Measurements from ENCODE around the gene PMEPA1.

Gene PMEPA1

GRCh38 chr20:57649617-57650015 lies 60.2 kb downstream of the PMEPA1 start:
- no peak for TF ChIP-seq REST (IDR thresholded peaks at IDR 0.05; ENCODE audit: insufficient read depth in 1 of 2, low read depth in 2 of 2, low read length in 2 of 2)

- no peak for TF ChIP-seq TAF1 (IDR thresholded peaks at IDR 0.05; ENCODE audit: borderline replicate concordance, insufficient read depth, low read length)
- TF ChIP-seq FOXP2 (optimal IDR thresholded peaks at IDR 0.05; ENCODE audit: borderline replicate concordance, extremely low read depth, extremely low read length, insufficient read depth) = no peak
- TF ChIP-seq POLR2AphosphoS5 (IDR thresholded peaks at IDR 0.05; ENCODE audit: low read depth, low read length) = no peak
- no peak for TF ChIP-seq SIN3A (IDR thresholded peaks at IDR 0.05; ENCODE audit: borderline replicate concordance, insufficient read depth, low read length)
- no peak for TF ChIP-seq REST (IDR thresholded peaks at IDR 0.05; ENCODE audit: insufficient read depth in 1 of 2, low read depth in 2 of 2, low read length in 2 of 2)
Observed at GRCh38 chr20:57648878-57649616, 60.8 kb downstream of the PMEPA1 start.

- TF ChIP-seq TAF1 (IDR thresholded peaks at IDR 0.05; ENCODE audit: borderline replicate concordance, insufficient read depth, low read length) = no peak
- TF ChIP-seq SIN3A (IDR thresholded peaks at IDR 0.05; ENCODE audit: borderline replicate concordance, insufficient read depth, low read length) = no peak
- no peak for TF ChIP-seq FOXP2 (optimal IDR thresholded peaks at IDR 0.05; ENCODE audit: borderline replicate concordance, extremely low read depth, extremely low read length, insufficient read depth)
- no peak for TF ChIP-seq POLR2AphosphoS5 (IDR thresholded peaks at IDR 0.05; ENCODE audit: low read depth, low read length)
- TF ChIP-seq REST (IDR thresholded peaks at IDR 0.05; ENCODE audit: insufficient read depth in 1 of 2, low read depth in 2 of 2, low read length in 2 of 2) = no peak
Observed at GRCh38 chr20:57647933-57648785, 61.7 kb downstream of the PMEPA1 start.

- TF ChIP-seq SIN3A (IDR thresholded peaks at IDR 0.05; ENCODE audit: borderline replicate concordance, insufficient read depth, low read length) (no peak), POLR2AphosphoS5 (IDR thresholded peaks at IDR 0.05; ENCODE audit: low read depth, low read length) (no peak), FOXP2 (optimal IDR thresholded peaks at IDR 0.05; ENCODE audit: borderline replicate concordance, extremely low read depth, extremely low read length, insufficient read depth) (no peak), TAF1 (IDR thresholded peaks at IDR 0.05; ENCODE audit: borderline replicate concordance, insufficient read depth, low read length) (no peak), REST (IDR thresholded peaks at IDR 0.05; ENCODE audit: insufficient read depth in 1 of 2, low read depth in 2 of 2, low read length in 2 of 2) (no peak)
Observed at GRCh38 chr20:57647006-57647932, 62.5 kb downstream of the PMEPA1 start.

Data from PFSK-1 (cell line).